NT2/D1 (cell line): ENCODE measurements around the gene LRRC23.

Experiments
- DNase-seq: peaks from one replicate; pipeline ENCODE4 v3.0.0-alpha.2; 2011; ENCODE audit warnings: low read depth, low spot score
- H3K27me3 ChIP-seq: 2 replicates; pipeline ENCODE4 v1.6.0; 2011; ENCODE audit warnings: mild to moderate bottlenecking; ENCODE audit not compliant: insufficient read length, insufficient read depth
- H3K36me3 ChIP-seq: 2 replicates; pipeline ENCODE4 v1.6.1; 2011; ENCODE audit warnings: mild to moderate bottlenecking, low read length, mixed read lengths; ENCODE audit not compliant: insufficient read depth, insufficient read length
- H3K4me1 ChIP-seq: 2 replicates; pipeline ENCODE4 v1.5.1; 2011; ENCODE audit not compliant: insufficient read depth, insufficient read length
- H3K4me3 ChIP-seq: 2 replicates; pipeline ENCODE4 v1.5.1; 2011; ENCODE audit warnings: low read depth; ENCODE audit not compliant: insufficient read length
- H3K9ac ChIP-seq: 2 replicates; pipeline ENCODE4 v1.6.0; 2011; ENCODE audit warnings: low read depth; ENCODE audit not compliant: insufficient read length
- H3K9me3 ChIP-seq: 2 replicates; pipeline ENCODE4 v1.5.1; 2011; ENCODE audit warnings: mild to moderate bottlenecking, low read length; ENCODE audit not compliant: insufficient read depth
- SUZ12 ChIP-seq: IDR thresholded peaks from 2 replicates; pipeline ENCODE4 v1.6.1; 2011; ENCODE audit not compliant: insufficient read length, insufficient read depth; ENCODE audit errors: extremely low read depth
- YY1 ChIP-seq: IDR thresholded peaks from 2 replicates; pipeline ENCODE4 v1.6.1; 2011; ENCODE audit not compliant: insufficient read length, insufficient read depth
- ZNF274 ChIP-seq: IDR thresholded peaks from 2 replicates; pipeline ENCODE4 v1.6.1; 2011; ENCODE audit warnings: mild to moderate bottlenecking, low read depth, low read length

LRRC23 gene

GRCh38 chr12:6904280-6905276 lies at the start of gene LRRC23:
TSS of gene LRRC23 (plus strand) at chr12:6904822. CDS start at chr12:6905634, 812 bp downstream.
- Histone ChIP-seq H3K36me3 (peaks cover 5% of the 10 kb centered on the region), H3K4me3 (peak within 1 kb of the TSS; percentile 62), H3K9ac (peak within 1 kb of the TSS; percentile 84), H3K4me1 (peaks cover 10% of the 10 kb centered on the region), H3K9me3 (no peaks in the 10 kb centered on the region), H3K27me3 (peaks cover 14% of the 10 kb centered on the region)
- TF ChIP-seq YY1 (no peak), ZNF274 (no peak), SUZ12 (no peak)
- DNase-seq, result peak; percentile 100

GRCh38 chr12:6855322-6855721 lies 49.3 kb upstream of the LRRC23 start:
- TF ChIP-seq YY1 (no peak), ZNF274 (no peak), SUZ12 (no peak)

GRCh38 chr12:6858799-6859198 lies 45.8 kb upstream of the LRRC23 start:
- TF ChIP-seq ZNF274, result no peak
- no peak for TF ChIP-seq SUZ12
- TF ChIP-seq YY1, result no peak
- DNase-seq, result no peak
- H3K9ac ChIP-seq, result no peak overlapping the region
- H3K4me1 ChIP-seq, result peaks cover 5% of the 10 kb centered on the region
- H3K9me3 ChIP-seq, result no peaks in the 10 kb centered on the region
- peaks cover 98% of the 10 kb centered on the region for H3K36me3 ChIP-seq
- no peaks in the 10 kb centered on the region for H3K27me3 ChIP-seq
- H3K4me3 ChIP-seq, result no peak overlapping the region

More at GRCh38 chr12:6855322-6855721, 49.3 kb upstream of the LRRC23 start:
- Histone ChIP-seq H3K4me1 (peaks cover 9% of the 10 kb centered on the region), H3K27me3 (no peaks in the 10 kb centered on the region), H3K9me3 (no peaks in the 10 kb centered on the region), H3K36me3 (peaks cover 71% of the 10 kb centered on the region), H3K9ac (no peak overlapping the region), H3K4me3 (no peak overlapping the region)
- DNase-seq, result no peak

- no peak for TF ChIP-seq YY1
- TF ChIP-seq SUZ12, result no peak
- no peak for TF ChIP-seq ZNF274
- no peak overlapping the region for H3K4me3 ChIP-seq
- H3K9ac ChIP-seq, result no peak overlapping the region
- H3K36me3 ChIP-seq, result peaks cover 98% of the 10 kb centered on the region
- DNase-seq, result no peak
- H3K4me1 ChIP-seq, result no peaks in the 10 kb centered on the region
- H3K9me3 ChIP-seq, result no peaks in the 10 kb centered on the region
- no peaks in the 10 kb centered on the region for H3K27me3 ChIP-seq
These were observed 44.5 kb upstream of the LRRC23 start for GRCh38 chr12:6860116-6860515.

- TF ChIP-seq SUZ12 (no peak), YY1 (no peak), ZNF274 (no peak)
- Histone ChIP-seq H3K9ac (no peak overlapping the region), H3K4me1 (peaks cover 5% of the 10 kb centered on the region), H3K9me3 (no peaks in the 10 kb centered on the region), H3K36me3 (peaks cover 98% of the 10 kb centered on the region), H3K4me3 (no peak overlapping the region), H3K27me3 (no peaks in the 10 kb centered on the region)
- no peak for DNase-seq
These were observed 43.7 kb upstream of the LRRC23 start for GRCh38 chr12:6860942-6861341.

- Histone ChIP-seq H3K36me3 (peaks cover 97% of the 10 kb centered on the region), H3K9me3 (no peaks in the 10 kb centered on the region), H3K9ac (no peak overlapping the region), H3K4me1 (peaks cover 9% of the 10 kb centered on the region), H3K27me3 (no peaks in the 10 kb centered on the region), H3K4me3 (no peak overlapping the region)
- DNase-seq, result no peak
- no peak for TF ChIP-seq ZNF274
- TF ChIP-seq SUZ12, result no peak
- TF ChIP-seq YY1, result no peak
These were observed 43.2 kb upstream of the LRRC23 start for GRCh38 chr12:6861391-6861790.

- Histone ChIP-seq H3K36me3 (peaks cover 84% of the 10 kb centered on the region), H3K9me3 (no peaks in the 10 kb centered on the region)
- TF ChIP-seq SUZ12 (no peak), YY1 (no peak), ZNF274 (no peak)
These were observed 41.6 kb upstream of the LRRC23 start for GRCh38 chr12:6863033-6863432.

More at GRCh38 chr12:6863033-6863432, 41.6 kb upstream of the LRRC23 start:
- H3K4me3 ChIP-seq, result no peak overlapping the region
- DNase-seq, result no peak
- peaks cover 12% of the 10 kb centered on the region for H3K4me1 ChIP-seq
- no peaks in the 10 kb centered on the region for H3K27me3 ChIP-seq
- H3K9ac ChIP-seq, result no peak overlapping the region
